ENCODE data around the gene LRFN5. TPM values are rescaled to one million over a fixed set of nuclear protein-coding genes. Genes with fewer than 3 reads are reported as not detected.

Gene LRFN5
- total and polyA plus RNA-seq, 2 of the 8 experiments (the other 6 are each of a cell fraction or from before 2014, with no cell fraction given): 0.85 to 4.7 TPM

DNA sequence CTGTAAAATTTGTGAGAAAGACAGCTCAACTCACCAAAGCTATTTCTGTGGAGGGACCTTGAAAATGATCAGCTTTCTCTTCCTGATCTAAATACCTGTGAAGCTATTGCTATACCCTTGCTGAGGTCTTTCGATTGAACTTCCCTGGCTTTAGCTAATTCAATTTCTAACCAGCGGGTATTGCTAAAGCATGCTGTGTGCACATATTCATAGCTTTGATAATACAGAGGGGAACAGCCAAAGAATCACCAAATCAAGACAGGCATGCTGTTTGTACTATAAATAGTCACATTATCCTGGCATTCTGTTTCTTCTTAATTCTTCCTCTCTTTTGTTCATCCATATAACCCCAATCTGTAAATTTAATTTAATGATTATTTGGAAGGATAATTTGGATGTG lies 233.0 kb downstream of the LRFN5 start:
- H3K27me3 ChIP-seq (replicated peaks in 1 of 4; ENCODE audit: control insufficient read depth in 3 of 4, extremely low read depth in 1 of 4, insufficient read depth in 3 of 4, low read length in 3 of 4): no peaks in the 10 kb centered on the region
- no peak overlapping the region for H3K4me2 ChIP-seq (ENCODE audit: insufficient read depth in 1 of 2, low read depth in 2 of 2, low read length in 2 of 2)
- H2BK15ac ChIP-seq (ENCODE audit: low read length): no peak overlapping the region
- no peak overlapping the region for H4K91ac ChIP-seq (replicated peaks; ENCODE audit: insufficient read length, low read length)
- no peak overlapping the region for H2BK12ac ChIP-seq (ENCODE audit: low read depth, low read length)
- no peak overlapping the region for H3K9ac ChIP-seq (replicated peaks in 1 of 4; ENCODE audit: extremely low read depth in 1 of 4, low read depth in 3 of 4, low read length in 3 of 4)
- DNase-seq (ENCODE audit: low read depth in 1 of 2, low spot score in 2 of 2): no peak
- H3K23ac ChIP-seq (ENCODE audit: insufficient read length): no peak overlapping the region
- no peak overlapping the region for H4K8ac ChIP-seq (ENCODE audit: extremely low read depth, insufficient read depth, low read length)
- H3K23me2 ChIP-seq (ENCODE audit: low read depth, low read length): no peaks in the 10 kb centered on the region
- POLR2A ChIA-PET (ENCODE audit: partially characterized antibody): no interaction called here
- no peak overlapping the region for H2AFZ ChIP-seq (ENCODE audit: low read length)
- no peak overlapping the region for H3K27ac ChIP-seq (ENCODE audit: low read depth, low read length)
- H2BK5ac ChIP-seq (ENCODE audit: low read depth, low read length): no peak overlapping the region
- 97% methylated on average over 2 of the region's 2 CpGs; no CpG with 5 or more reads in 1 of the 2 experiments for WGBS, 2 experiments (ENCODE audit: extremely low coverage in 1 of 2, insufficient coverage in 1 of 2, insufficient read length in 1 of 2, insufficient replicate concordance in 2 of 2, low coverage in 1 of 2, low lambda C conversion rate in 2 of 2, missing lambda C conversion rate in 1 of 2)
- no peak overlapping the region for H3K14ac ChIP-seq (ENCODE audit: insufficient read length)
- no peak overlapping the region for H3K56ac ChIP-seq (replicated peaks; ENCODE audit: insufficient read length, low read depth, low read length)
- no peak overlapping the region for H2AK5ac ChIP-seq (ENCODE audit: low read depth, low read length)
- CTCF ChIA-PET (ENCODE audit: partially characterized antibody): interaction anchor here (0.7 to 1.2 kb wide), 2 partner anchors 10 to 15 kb away, joined by 3 read pairs; no protein-coding TSS in a partner anchor
- H2BK120ac ChIP-seq (replicated peaks; ENCODE audit: low read depth, low read length): no peak overlapping the region
- no peaks in the 10 kb centered on the region for H3K79me2 ChIP-seq (ENCODE audit: control insufficient read depth in 1 of 2, insufficient read depth in 2 of 2, low read length in 2 of 2)
- H3K4me3 ChIP-seq (ENCODE audit: extremely low read depth in 1 of 4, insufficient read depth in 2 of 4, low read depth in 3 of 4, low read length in 4 of 4): no peak overlapping the region
- no peak overlapping the region for H4K5ac ChIP-seq (ENCODE audit: insufficient read length, low read depth, low read length)
- no peak for FAIRE-seq
- H2BK20ac ChIP-seq (ENCODE audit: low read length): no peak overlapping the region
- no peaks in the 10 kb centered on the region for H3K4me1 ChIP-seq (replicated peaks in 1 of 4; ENCODE audit: control insufficient read depth in 3 of 4, insufficient read depth in 4 of 4, low read length in 3 of 4)
- H3K18ac ChIP-seq (ENCODE audit: extremely low read depth, low read length): no peak overlapping the region
- H3K4ac ChIP-seq (replicated peaks; ENCODE audit: insufficient read length, low read depth, low read length): no peak overlapping the region
- H3K9me3 ChIP-seq (ENCODE audit: insufficient read depth in 2 of 2, low read depth in 1 of 2, low read length in 1 of 2): no peaks in the 10 kb centered on the region
- no peaks in the 10 kb centered on the region for H4K20me1 ChIP-seq (replicated peaks in 1 of 2; ENCODE audit: control insufficient read depth in 1 of 2, insufficient read depth in 2 of 2, low read length in 2 of 2)
- no peaks in the 10 kb centered on the region for H3K36me3 ChIP-seq (ENCODE audit: control insufficient read depth in 2 of 4, insufficient read depth in 4 of 4, low read length in 3 of 4)
- no peaks in the 10 kb centered on the region for H3K79me1 ChIP-seq (ENCODE audit: low read depth, low read length)
- no peak for TF ChIP-seq SP4 (IDR thresholded peaks at IDR 0.05; ENCODE audit: low read length)
- no peak for TF ChIP-seq NRF1 (IDR thresholded peaks at IDR 0.05; ENCODE audit: low read depth, low read length)
- TF ChIP-seq CEBPB (IDR thresholded peaks at IDR 0.05; ENCODE audit: low read depth, low read length): no peak
- TF ChIP-seq BACH1 (IDR thresholded peaks at IDR 0.05; ENCODE audit: low read length): no peak
- TF ChIP-seq MAFK (IDR thresholded peaks at IDR 0.05; ENCODE audit: low read depth, low read length): no peak
- TF ChIP-seq NANOG (IDR thresholded peaks at IDR 0.05; ENCODE audit: insufficient read depth, low read depth, low read length, poor library complexity, severe bottlenecking): no peak
- TF ChIP-seq, protein P1, sequence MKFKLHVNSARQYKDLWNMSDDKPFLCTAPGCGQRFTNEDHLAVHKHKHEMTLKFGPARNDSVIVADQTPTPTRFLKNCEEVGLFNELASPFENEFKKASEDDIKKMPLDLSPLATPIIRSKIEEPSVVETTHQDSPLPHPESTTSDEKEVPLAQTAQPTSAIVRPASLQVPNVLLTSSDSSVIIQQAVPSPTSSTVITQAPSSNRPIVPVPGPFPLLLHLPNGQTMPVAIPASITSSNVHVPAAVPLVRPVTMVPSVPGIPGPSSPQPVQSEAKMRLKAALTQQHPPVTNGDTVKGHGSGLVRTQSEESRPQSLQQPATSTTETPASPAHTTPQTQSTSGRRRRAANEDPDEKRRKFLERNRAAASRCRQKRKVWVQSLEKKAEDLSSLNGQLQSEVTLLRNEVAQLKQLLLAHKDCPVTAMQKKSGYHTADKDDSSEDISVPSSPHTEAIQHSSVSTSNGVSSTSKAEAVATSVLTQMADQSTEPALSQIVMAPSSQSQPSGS (IDR thresholded peaks at IDR 0.05; ENCODE audit: low read length): no peak
- no peak for TF ChIP-seq POLR2AphosphoS5 (IDR thresholded peaks at IDR 0.05; ENCODE audit: low read depth, low read length)
- TF ChIP-seq, protein P2, sequence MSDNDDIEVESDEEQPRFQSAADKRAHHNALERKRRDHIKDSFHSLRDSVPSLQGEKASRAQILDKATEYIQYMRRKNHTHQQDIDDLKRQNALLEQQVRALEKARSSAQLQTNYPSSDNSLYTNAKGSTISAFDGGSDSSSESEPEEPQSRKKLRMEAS (IDR thresholded peaks at IDR 0.05): no peak

Measured in H1 (cell line).